CD4-positive, alpha-beta T cell treated with Interleukin-17A for 1 hour (primary cell): ENCODE measurements around the gene BIRC2.
"Not testable (repeated sequence)": the region's sequence is repeated elsewhere in the genome, so short reads cannot be mapped to it uniquely, and the experiment has no call there.

Experiments used
- DNase-seq: peaks from one replicate; pipeline ENCODE4 v3.0.0-alpha.2; 2020

Gene BIRC2

DNA sequence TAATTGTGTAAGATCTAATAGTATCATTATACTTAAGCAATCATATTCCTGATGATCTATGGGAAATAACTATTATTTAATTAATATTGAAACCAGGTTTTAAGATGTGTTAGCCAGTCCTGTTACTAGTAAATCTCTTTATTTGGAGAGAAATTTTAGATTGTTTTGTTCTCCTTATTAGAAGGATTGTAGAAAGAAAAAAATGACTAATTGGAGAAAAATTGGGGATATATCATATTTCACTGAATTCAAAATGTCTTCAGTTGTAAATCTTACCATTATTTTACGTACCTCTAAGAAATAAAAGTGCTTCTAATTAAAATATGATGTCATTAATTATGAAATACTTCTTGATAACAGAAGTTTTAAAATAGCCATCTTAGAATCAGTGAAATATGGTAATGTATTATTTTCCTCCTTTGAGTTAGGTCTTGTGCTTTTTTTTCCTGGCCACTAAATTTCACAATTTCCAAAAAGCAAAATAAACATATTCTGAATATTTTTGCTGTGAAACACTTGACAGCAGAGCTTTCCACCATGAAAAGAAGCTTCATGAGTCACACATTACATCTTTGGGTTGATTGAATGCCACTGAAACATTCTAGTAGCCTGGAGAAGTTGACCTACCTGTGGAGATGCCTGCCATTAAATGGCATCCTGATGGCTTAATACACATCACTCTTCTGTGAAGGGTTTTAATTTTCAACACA, 23.3 kb upstream of the BIRC2 start:
- DNase-seq, result no peak

DNA sequence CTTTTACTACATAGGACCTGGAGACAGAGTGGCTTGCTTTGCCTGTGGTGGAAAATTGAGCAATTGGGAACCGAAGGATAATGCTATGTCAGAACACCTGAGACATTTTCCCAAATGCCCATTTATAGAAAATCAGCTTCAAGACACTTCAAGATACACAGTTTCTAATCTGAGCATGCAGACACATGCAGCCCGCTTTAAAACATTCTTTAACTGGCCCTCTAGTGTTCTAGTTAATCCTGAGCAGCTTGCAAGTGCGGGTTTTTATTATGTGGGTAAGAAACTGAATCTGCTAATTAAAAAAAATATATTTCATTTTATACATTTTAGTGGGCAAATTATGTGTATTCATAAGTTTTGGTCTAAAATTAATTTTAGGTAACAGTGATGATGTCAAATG, 21.9 kb upstream of the BIRC2 start:
- DNase-seq, result no peak

DNA sequence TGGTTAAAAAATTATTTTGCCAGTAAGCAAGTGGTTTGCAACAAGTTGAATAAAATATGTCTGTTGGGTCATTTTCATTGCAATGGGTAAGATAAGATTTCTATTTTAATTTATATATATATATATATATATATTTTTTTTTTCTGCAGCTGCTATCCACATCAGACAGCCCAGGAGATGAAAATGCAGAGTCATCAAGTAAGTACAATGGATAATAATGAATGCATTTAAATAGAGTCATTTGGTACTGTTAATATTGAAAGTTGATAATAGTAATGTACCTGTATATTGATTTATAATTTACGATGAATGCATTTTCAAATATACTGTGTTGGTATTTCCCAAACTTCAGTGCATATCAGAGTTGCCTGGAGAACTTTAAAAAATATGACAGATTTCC, 18.3 kb upstream of the BIRC2 start:
- no peak for DNase-seq

DNA sequence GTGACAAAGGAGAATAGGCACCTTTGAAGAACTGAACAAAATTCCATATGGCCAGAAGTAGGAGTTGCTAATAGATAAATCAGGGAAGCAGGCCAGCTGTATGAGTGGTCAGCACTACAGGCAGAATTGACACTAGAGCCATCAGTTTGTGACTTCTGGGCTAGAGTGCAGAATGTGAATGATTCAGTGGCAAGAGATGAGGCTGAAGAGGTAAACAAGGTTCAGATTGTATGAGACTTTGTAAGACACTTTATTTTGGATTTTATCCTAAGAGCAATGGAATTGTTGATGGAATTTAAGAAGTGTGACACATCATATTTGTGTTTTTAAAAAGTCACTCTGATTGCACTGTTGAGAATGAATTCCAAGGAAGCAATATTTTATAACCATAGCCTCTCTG, 16.8 kb upstream of the BIRC2 start:
- DNase-seq, result no peak

DNA sequence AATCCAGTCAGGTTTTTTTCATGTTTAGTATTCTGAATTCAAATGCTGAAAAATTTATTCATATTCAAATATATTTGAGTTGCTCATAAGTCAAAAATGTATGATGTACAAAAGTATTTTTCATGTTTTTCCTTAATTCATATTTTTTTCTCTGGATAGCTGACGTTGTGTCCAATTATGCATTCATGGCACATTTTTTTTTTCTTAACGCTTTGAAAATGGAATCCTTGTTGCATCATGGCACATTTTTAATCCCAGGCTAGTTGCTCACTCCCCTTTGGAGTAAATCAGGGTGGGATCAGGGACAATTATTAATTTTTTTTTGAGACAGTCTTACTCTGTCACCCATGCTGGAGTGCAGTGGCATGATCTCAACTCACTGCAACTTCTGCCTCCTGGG, 15.7 kb upstream of the BIRC2 start:
- DNase-seq, result no peak

DNA sequence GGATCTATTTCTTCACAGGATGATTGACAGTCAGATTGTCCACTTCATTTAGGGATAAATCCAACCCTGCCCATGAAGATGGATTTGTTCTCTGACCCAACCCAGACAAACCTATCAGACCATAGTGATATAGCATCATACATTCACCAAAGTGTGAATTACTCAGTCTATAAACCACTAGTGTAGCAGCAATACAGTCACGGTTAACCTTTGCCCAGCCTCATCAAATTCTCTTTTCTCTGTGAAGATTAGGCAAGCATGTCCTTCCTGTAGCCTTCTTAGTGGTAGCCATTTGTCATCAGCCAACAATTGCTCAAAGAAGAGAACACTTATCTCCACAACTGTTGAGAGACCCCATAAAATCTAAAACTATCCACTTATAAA, 14.4 kb upstream of the BIRC2 start:
- no peak for DNase-seq

DNA sequence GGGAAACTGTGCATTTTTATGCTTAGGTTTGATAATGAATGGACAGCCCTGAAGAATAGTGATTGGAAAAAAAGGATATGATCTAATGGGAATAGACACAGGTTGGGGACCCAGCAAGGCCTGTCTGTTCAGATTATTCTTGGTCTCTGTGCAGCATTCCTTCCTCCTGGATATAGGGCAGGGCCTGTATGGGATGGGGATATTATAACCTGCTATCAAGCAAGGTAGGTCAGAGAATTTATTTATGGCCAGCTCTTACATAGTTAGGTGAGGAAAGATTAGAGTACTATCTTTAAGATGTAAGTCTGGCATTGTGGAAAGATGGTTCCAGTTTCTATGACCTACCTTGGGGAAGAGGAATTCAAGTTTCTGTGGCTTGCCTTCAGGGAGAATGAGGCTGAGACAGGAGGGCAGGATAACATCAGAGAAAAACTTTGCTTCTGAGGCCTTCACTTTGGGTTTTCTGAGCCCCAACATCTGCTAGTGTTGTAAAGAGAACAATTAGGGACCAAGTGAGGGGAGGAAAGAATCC, 8.5 kb upstream of the BIRC2 start:
- DNase-seq, result no peak

DNA sequence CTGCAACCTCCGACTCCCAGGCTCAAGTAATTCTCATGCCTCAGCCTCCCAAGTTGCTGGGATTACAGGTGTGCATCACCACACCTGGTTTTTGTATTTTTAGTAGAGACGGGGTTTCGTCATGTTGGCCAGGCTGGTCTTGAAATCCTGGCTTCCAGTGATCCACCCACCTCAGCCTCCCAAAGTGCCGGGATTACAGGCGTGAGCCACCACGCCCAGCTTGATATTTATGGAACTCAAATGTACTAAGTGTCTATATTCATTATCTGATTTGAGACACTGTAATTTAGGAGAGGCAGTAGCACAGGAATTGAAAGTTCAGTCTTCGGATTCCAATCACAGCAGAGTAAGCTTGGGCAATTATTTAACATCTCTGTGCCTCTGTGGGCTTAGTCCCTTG, 5.7 kb upstream of the BIRC2 start:
- DNase-seq, result not testable (repeated sequence)

DNA sequence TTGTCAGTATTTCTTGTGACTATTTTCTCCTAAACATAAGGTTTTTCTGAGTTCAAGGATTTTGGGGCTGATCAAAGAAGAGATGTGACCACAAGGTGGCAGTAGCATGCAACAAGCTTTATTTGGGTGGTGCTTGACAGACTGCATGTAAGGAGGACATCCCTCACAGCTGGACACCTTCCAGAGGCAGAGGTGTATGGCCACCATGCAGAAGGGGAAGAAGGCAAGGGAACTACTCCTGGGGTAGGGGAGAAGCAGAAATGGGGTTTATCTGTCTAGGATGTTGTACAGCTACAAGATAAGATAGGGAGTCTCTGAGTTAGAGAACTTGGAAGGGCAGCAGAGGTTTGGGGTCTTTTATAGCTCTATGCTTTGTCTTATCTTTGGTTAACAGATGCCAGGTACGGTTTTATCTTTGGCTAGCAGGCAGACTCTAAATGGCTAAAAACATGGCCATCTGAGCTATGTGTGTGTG, 5.1 kb upstream of the BIRC2 start:
- DNase-seq, result peak; percentile 86

DNA sequence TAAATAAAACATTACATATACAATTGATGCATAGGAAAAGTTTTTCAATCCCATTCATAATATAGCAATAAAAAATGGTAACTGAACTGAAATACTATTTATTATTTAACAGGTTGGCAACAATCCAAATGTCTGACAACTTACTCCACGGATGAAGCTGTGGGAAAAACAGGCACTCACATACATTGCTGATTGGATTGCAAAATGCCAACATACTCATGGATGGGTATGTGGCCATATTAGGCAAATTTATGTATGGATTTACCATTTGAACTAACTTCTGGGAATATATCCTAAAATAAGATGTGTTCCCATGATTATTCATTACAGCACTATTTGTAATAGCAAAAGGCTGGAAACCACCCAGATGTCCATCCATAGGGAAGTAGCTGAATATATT, 3.2 kb upstream of the BIRC2 start:
- no peak for DNase-seq

DNA sequence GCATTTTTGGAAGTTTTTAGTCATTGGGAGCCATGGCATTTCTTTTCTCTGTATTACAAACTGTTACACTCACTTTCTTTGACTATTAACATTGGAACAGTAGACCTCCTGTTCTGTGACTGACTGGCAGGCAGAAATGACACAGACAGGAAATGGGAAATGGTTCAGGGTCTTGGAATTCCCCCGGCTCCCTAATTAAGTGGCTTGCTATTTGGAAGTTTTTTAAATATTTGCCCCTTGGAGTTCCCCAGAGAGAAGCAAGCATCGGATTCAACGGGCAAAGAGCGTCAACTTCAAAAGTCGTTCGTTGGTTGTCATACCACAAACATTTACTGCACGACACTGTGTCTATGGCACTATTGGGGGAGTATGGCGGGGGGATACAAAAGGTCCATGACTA, 1.1 kb upstream of the BIRC2 start:
- DNase-seq, result peak; percentile 57

DNA sequence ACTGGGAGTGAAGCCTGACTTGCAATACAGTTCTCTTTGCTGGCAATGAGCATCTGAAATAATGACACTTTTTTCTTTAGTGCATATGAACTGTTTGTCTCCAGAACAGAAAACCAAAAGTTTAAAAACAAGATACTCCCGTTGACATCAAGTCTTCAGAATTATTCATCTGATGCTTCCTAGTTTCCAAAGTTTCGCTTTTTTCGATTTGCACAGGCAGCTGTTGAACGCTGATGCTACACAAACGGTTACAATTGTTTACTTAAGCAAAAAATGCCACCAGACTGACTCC, 612 bp upstream of the BIRC2 start:
- no peak for DNase-seq

DNA sequence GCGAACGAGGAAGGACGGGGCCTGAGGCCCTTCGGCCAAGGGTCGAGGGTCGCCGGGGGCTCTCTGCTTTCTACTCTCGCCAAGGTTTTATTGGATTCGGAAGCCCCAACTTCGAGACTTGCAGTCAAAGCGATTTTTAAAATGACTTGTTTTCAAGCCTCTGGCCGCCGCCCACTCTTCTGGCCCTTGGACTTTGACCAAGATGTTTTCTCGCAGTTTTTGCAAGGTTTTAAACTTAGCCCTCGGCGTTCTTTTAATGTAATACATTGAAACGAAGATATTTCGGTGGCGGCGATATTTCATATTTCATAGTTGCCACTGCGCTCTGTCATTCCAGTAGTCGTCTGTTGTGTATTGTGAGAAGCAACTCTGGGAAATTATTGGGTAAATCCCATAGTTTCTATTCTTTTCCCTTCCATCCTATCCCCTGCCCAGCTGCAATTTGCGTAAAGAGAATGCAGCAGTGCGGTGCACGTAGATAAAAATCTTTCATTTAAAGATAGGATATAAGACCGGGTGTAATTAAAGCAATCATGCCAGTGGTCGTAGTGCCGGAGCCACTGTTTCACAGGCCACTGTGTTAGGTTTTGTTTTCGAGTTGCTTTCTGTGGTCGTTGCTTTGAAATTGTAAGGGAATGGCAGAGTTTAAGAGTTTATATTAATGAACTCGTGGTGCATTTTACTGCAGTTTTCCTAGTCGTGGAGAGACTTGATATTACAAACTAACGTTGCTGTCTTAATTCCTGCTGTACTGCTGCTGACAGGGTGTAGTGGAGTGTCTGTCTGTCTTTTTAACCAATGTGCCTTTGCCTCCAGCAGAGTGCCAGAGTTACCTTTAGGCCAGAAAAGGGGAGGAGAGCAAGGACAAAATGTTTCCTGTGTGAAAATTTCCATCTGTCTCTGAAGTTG, 702 bp downstream of the BIRC2 start:
- DNase-seq, result peak; percentile 57

DNA sequence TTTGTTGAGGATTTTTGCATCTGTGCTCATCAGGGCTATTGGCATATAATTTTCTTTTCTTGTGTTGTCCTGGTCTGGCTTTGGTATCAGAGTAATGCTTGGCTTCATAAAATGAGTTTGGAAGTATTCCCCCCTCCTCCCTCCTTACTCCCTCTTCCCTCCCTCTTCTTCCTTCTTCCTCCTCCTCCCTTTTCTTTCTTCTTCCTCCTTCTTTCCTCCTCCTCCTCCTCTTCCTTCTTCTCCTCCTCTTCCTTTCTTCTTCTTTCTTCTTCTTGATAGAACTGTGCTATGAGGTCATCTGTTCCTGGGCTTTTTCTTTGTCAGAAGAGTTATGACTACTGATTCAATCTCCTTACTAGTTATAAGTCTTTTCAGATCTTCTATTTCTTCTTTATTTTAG, 10.1 kb downstream of the BIRC2 start:
- no peak for DNase-seq

DNA sequence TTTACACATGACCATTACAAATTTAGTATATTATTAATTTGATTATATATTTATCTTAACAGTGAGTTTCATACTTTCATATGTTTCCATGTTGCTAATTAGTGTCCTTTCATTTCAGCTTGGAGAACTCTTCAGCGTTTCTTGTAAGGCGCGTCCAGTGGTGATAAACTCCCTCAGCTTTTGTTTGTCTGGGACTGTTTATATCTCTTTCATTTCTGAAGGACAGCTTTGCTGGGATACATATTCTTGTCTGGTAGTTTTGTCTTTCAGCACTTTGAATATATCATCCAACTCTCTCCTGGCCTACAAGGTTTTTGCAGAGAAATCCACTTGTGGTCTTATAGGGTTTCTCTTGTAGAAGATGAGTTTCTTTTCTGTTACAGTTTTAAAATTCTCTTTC, 12.4 kb downstream of the BIRC2 start:
- no peak for DNase-seq

DNA sequence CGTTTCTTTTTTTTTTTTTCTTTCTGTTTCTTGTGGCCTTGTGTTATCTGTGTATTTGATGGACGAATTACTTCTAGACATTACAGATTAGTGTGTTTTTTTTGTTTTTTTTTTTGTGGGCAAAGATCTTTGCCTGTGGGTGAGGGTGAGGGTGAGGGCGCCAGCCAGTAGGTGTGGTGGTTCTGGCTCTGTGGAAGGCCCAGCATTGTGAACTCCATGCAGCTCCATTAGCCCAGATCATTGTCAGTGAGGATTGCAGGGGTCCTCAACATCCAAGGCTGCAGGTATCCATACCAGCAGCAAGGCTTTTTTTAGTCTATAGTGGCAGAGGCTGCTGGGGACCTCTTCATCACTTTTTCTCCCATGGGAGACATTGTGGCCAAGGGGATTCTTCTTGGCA, 13.7 kb downstream of the BIRC2 start:
- peak; percentile 39 for DNase-seq

DNA sequence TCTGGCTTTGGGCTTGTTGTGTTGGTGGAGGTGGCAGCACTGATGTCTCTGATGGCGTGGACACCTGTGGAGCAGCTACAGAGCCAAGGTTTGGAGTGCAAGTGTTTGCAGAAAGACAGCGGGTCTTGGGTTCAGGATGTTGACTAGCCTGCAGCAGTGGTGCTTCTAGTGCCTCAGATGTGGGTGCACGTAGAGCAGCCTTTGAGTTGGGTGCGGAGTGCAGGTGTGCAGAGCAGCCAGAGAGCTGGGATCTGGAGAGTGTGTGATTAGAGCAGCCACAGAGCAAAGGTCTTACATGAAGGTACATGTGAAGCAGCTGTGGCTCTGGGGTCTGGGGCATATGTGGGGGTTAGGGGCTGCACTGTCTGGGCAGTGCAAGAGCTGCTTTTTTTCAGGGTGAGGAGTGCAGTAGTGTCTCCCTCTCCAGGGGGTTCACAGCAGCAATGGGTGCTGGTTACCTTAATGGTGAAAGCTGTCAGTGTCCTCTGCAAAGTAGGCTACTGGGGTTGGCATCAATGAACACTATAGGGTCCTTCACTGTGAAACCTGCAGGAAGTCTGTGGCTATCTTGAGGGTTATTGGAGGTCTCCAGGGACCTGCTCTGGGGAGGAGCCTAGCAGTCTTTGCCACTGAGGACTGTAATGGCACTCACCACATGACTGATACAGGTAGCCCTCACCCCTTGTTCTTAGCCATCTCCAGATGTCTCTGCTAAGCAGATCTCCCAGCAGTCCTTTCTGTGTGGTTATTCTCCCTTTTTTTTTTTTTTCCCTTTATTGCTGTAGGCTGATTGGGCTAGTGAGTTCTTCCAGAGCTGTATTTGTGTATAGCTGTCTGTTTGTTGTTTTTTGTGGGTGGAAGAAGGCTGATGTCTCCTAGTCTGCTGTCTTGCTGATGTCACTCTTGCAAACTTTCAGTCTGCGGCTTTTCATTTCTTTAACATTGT, 14.3 kb downstream of the BIRC2 start:
- DNase-seq, result peak; percentile 56

DNA sequence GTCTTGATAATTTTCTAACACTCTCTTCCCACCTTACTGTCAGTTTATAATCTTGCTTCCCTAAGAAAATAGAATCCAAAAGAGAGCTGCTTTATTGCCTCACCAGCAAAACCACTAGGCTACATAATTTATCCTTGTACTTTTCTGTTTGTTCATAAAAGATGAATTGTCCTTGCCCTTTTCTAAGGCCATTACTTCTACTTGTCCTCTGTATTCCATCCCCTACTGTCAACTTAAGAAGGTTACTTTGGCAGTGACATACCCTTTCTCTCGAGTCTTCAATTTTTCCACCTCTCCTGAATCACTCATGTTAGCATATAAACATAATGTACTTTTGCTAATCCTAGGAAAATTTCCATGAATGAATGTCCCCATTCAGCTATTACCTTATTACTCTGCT, 18.0 kb downstream of the BIRC2 start:
- DNase-seq, result no peak

DNA sequence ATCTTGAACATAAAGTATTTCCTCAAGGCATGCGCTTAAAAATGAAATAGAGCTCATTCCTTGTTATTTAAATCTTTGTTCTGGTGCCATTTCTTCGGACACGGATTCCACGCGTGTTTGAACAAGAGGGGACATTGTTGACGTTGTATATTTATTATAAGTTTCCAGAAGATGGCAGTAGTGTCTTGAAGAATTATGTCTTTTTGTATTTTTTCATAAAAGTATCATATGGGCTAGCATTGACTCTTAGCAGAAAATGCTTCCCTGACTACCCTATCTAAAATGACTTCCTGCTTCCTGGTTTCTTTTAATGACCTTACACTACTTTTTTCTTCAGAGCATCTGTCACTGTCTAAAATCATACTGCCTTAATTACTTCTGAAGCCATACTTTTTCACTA, 20.4 kb downstream of the BIRC2 start:
- peak; percentile 49 for DNase-seq

DNA sequence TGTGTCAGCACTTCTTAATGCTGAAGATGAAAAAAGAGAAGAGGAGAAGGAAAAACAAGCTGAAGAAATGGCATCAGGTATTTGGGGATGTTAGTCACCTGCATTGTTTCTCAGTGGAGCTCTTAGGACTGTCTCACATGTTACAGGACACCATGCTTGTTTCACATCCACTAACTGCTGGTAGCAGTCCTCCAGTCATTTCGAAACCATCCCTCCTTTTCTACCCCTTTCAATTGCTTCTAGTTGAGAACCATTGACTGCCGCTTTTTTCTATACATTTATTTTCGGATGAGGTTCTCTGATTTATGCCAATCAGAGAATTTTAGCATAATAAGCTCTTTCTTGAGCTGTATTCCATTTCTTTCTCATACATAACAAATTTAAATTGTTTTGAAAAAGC, 21.5 kb downstream of the BIRC2 start:
- DNase-seq, result no peak

DNA sequence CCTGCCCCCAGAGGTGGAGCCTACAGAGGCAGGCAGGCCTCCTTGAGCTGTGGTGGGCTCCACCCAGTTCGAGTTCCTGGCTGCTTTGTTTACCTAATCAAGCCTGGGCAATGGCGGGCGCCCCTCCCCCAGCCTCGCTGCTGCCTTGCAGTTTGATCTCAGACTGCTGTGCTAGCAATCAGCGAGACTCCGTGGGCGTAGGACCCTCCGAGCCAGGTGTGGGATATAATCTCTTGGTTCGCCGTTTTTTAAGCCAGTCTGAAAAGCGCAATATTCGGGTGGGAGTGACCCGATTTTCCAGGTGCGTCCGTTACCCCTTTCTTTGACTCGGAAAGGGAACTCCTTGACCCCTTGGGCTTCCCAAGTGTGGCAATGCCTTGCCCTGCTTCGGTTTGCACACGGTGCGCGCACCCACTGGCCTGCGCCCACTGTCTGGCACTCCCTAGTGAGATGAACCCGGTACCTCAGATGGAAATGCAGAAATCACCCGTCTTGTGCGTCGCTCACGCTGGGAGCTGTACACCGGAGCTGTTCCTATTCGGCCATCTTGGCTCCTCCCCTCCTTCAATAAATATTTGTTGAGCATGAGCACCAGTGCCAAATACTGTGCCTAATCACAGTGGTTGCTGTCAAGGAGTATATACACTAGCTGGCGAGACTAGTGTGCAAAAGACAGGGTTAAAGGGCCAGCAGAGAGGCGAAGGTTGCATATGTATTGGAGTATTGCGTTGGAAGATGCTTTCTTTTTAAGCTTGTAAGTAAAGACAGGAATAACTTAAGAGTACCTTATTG, 27.8 kb downstream of the BIRC2 start:
- DNase-seq, result not testable (repeated sequence)

DNA sequence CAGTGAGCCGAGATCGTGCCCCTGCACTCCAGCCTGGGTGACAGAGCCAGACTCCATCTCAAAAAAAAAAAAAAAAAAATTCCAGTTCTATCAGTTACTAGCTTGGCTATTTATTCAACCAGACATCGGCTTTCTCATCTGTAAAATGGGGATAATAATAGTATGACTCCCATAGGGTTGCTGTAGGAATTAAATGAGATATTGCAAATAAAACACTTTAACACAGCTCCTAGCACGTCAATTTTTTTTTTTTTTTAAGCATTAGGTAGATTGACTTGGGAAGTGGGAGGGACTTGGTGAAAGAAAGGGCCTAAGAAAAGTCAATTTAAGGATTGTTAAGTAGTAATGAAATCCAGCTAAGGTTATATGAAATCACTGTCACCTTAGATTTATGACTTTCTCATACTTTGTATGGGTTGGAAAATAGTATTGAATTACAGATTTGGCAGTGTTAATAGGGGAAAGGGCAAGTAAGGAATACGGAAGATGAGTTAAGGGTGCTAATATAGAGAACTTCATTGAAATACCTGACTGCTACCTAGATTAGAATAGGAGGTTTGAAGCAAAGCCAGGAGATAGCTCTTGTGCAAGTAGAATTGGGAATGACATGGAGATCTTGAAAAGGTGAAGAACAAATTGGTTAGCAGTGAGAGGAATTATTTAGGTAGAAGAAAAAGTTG, 28.8 kb downstream of the BIRC2 start:
- no peak for DNase-seq
